C4-2B (cell line): ENCODE results near the gene FOXE3.

ENCODE experiments used
- ZFX ChIP-seq: fragments of 450-650 bp; IDR thresholded peaks from 2 replicates; pipeline ENCODE4 v1.6.1; 2017
- TF ChIP-seq, protein P1 (sequence below): fragments of 450-650 bp; conservative IDR thresholded peaks from 2 replicates; pipeline ENCODE4 v1.5.1; 2017; ENCODE audit warnings: mild to moderate bottlenecking

DNA sequence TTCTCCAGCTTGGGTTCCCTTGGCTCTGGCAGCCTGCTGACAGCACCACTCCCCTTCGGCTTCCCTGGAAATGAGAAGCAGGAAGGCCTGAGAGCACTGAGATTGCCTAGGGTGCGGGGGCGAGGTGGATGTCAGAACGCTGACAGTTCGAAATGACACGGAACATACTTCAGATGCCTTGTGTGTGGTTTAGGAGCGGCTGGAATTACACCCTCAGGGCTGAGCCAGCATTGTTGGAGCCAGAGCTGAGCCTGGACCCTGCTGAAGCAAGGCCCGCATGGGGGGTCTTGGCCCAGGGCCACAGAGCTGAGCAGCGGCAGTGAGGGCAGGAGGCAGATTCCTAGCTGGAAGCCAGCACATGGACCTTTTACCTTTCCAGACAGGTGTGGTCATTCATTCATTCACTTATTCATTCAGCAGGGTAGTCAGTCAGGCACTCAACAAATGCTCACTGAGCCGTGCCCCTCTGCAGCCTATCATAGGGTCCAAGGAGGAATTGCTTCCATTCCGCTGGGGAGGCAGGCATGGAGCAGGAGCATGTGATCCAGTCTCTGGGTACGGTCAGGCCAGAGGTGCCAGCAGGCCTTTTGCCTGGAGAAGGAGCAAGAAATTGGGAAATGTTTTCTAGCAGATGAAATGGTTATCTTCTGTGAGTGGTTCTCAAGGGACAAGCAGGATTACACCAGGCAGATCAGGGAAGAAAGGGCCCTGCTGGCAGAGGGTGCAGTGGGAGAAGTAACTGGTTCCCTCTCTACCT is 6.6 kb upstream of the FOXE3 start:
- TF ChIP-seq, protein P1, sequence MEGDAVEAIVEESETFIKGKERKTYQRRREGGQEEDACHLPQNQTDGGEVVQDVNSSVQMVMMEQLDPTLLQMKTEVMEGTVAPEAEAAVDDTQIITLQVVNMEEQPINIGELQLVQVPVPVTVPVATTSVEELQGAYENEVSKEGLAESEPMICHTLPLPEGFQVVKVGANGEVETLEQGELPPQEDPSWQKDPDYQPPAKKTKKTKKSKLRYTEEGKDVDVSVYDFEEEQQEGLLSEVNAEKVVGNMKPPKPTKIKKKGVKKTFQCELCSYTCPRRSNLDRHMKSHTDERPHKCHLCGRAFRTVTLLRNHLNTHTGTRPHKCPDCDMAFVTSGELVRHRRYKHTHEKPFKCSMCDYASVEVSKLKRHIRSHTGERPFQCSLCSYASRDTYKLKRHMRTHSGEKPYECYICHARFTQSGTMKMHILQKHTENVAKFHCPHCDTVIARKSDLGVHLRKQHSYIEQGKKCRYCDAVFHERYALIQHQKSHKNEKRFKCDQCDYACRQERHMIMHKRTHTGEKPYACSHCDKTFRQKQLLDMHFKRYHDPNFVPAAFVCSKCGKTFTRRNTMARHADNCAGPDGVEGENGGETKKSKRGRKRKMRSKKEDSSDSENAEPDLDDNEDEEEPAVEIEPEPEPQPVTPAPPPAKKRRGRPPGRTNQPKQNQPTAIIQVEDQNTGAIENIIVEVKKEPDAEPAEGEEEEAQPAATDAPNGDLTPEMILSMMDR, result no peak
- TF ChIP-seq ZFX, result no peak
